ENCODE data around the gene SCGB1C1.

The SCGB1C1 gene

GRCh38 chr11:197741-198235 lies 4.9 kb downstream of the SCGB1C1 start:
- H3K9me3 ChIP-seq (ENCODE audit: insufficient read depth, low read length), result no peaks in the 10 kb centered on the region
- no peaks in the 10 kb centered on the region for H3K27me3 ChIP-seq (ENCODE audit: insufficient read depth, insufficient read length)
- H3K9ac ChIP-seq (ENCODE audit: insufficient read length, low read depth), result no peak overlapping the region
- no peaks in the 10 kb centered on the region for H3K4me1 ChIP-seq (ENCODE audit: insufficient read depth, insufficient read length)
- no peak for TF ChIP-seq ZNF274 (IDR thresholded peaks at IDR 0.05; ENCODE audit: low read depth, low read length)
- TF ChIP-seq SUZ12 (IDR thresholded peaks at IDR 0.05; ENCODE audit: extremely low read depth, insufficient read depth, insufficient read length), result no peak
- TF ChIP-seq YY1 (IDR thresholded peaks at IDR 0.05; ENCODE audit: insufficient read depth, insufficient read length), result no peak
- no peak for DNase-seq (ENCODE audit: low read depth, low spot score)
- H3K4me3 ChIP-seq (ENCODE audit: insufficient read length, low read depth), result no peak overlapping the region
- H3K36me3 ChIP-seq (ENCODE audit: insufficient read depth, insufficient read length, low read length), result peaks cover 24% of the 10 kb centered on the region

DNA sequence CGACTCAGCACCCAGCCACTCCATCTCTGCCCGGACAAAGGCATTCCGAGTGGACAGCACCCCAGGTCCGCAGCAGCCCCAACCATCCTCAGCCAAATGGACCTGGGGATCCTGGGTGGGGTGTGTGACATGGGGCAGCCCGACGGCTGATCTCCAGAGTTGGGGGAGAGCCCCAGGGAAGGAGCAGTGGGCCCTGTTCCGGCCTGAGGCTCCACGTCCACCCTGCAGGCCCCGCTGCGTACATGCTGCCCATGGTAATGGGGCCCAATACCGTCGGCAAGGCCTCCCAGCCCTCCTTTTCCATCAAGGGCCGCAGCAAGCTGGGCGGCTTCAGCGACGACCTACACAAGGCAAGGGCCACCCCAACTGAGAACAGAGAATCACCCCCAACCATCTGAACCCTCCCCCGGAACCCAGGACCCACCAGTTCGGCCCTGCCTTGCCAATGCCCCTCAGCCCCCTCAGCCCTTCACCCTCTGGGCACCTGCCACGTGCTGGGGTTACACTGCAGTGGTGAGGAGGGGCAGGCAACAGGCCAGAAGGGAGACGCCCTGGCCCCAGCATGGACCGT lies 5.4 kb downstream of the SCGB1C1 start:
- Histone ChIP-seq H3K9ac (ENCODE audit: insufficient read length, low read depth) (no peak overlapping the region), H3K4me1 (ENCODE audit: insufficient read depth, insufficient read length) (no peaks in the 10 kb centered on the region), H3K36me3 (ENCODE audit: insufficient read depth, insufficient read length, low read length) (peaks cover 29% of the 10 kb centered on the region), H3K9me3 (ENCODE audit: insufficient read depth, low read length) (no peaks in the 10 kb centered on the region), H3K4me3 (ENCODE audit: insufficient read length, low read depth) (no peak overlapping the region), H3K27me3 (ENCODE audit: insufficient read depth, insufficient read length) (no peaks in the 10 kb centered on the region)
- no peak for DNase-seq (ENCODE audit: low read depth, low spot score)
- no peak for TF ChIP-seq ZNF274 (IDR thresholded peaks at IDR 0.05; ENCODE audit: low read depth, low read length)
- TF ChIP-seq YY1 (IDR thresholded peaks at IDR 0.05; ENCODE audit: insufficient read depth, insufficient read length), result no peak
- no peak for TF ChIP-seq SUZ12 (IDR thresholded peaks at IDR 0.05; ENCODE audit: extremely low read depth, insufficient read depth, insufficient read length)

DNA sequence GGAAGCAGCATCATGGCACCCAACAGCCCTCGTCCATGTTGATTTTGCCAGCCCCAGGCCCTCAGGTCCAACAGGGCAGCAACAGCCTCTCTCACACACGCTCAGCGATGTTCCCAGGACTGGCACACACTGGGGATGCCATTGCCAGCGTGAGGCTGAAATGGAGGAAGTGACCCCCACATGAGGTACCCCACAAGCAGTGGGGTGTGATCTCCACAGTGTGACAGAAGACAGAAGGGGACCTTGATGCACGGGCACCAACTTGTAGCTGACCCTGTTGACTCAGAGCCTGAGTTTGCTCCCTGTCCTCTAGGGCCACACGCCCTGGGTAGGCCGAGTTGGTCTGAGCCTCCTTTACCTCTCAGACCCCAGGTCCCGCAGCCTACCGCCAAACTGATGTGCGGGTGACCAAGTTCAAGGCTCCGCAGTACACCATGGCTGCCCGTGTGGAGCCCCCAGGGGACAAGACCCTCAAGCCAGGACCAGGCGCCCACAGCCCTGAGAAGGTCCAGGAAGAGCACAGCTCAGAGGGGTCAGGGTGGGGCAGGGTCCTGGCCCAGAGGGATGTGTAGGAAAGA lies 6.2 kb downstream of the SCGB1C1 start:
- H3K4me1 ChIP-seq (ENCODE audit: insufficient read depth, insufficient read length), result peaks cover 6% of the 10 kb centered on the region
- H3K9ac ChIP-seq (ENCODE audit: insufficient read length, low read depth), result no peak overlapping the region
- no peaks in the 10 kb centered on the region for H3K9me3 ChIP-seq (ENCODE audit: insufficient read depth, low read length)
- DNase-seq (ENCODE audit: low read depth, low spot score), result no peak
- no peak overlapping the region for H3K4me3 ChIP-seq (ENCODE audit: insufficient read length, low read depth)
- H3K27me3 ChIP-seq (ENCODE audit: insufficient read depth, insufficient read length), result no peaks in the 10 kb centered on the region
- H3K36me3 ChIP-seq (ENCODE audit: insufficient read depth, insufficient read length, low read length), result peaks cover 37% of the 10 kb centered on the region
- TF ChIP-seq YY1 (IDR thresholded peaks at IDR 0.05; ENCODE audit: insufficient read depth, insufficient read length) (no peak), ZNF274 (IDR thresholded peaks at IDR 0.05; ENCODE audit: low read depth, low read length) (no peak), SUZ12 (IDR thresholded peaks at IDR 0.05; ENCODE audit: extremely low read depth, insufficient read depth, insufficient read length) (no peak)

DNA sequence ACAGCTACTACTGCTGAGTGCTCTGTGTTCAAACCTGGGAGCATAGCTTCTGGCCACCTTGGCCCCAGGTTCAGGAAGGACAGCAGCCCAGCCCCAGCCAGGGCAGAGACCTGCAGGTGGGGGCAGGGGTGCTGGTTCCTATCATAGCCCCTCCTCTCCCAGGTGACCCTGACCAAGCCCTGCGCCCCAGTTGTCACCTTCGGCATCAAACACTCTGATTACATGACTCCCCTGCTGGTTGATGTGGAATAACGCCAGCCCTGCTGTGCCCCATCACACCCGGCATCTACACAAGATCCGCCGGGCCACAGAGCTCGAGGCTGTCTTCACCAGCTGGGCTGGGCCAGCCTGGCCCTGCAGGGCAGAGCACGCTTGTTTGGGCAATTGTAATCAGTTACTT lies 6.9 kb downstream of the SCGB1C1 start:
- peaks cover 44% of the 10 kb centered on the region for H3K36me3 ChIP-seq (ENCODE audit: insufficient read depth, insufficient read length, low read length)
- TF ChIP-seq YY1 (IDR thresholded peaks at IDR 0.05; ENCODE audit: insufficient read depth, insufficient read length), result no peak
- no peak for TF ChIP-seq ZNF274 (IDR thresholded peaks at IDR 0.05; ENCODE audit: low read depth, low read length)
- TF ChIP-seq SUZ12 (IDR thresholded peaks at IDR 0.05; ENCODE audit: extremely low read depth, insufficient read depth, insufficient read length), result no peak
- no peak overlapping the region for H3K4me3 ChIP-seq (ENCODE audit: insufficient read length, low read depth)
- peaks cover 6% of the 10 kb centered on the region for H3K4me1 ChIP-seq (ENCODE audit: insufficient read depth, insufficient read length)
- no peaks in the 10 kb centered on the region for H3K9me3 ChIP-seq (ENCODE audit: insufficient read depth, low read length)
- H3K27me3 ChIP-seq (ENCODE audit: insufficient read depth, insufficient read length), result no peaks in the 10 kb centered on the region
- no peak overlapping the region for H3K9ac ChIP-seq (ENCODE audit: insufficient read length, low read depth)
- no peak for DNase-seq (ENCODE audit: low read depth, low spot score)

DNA sequence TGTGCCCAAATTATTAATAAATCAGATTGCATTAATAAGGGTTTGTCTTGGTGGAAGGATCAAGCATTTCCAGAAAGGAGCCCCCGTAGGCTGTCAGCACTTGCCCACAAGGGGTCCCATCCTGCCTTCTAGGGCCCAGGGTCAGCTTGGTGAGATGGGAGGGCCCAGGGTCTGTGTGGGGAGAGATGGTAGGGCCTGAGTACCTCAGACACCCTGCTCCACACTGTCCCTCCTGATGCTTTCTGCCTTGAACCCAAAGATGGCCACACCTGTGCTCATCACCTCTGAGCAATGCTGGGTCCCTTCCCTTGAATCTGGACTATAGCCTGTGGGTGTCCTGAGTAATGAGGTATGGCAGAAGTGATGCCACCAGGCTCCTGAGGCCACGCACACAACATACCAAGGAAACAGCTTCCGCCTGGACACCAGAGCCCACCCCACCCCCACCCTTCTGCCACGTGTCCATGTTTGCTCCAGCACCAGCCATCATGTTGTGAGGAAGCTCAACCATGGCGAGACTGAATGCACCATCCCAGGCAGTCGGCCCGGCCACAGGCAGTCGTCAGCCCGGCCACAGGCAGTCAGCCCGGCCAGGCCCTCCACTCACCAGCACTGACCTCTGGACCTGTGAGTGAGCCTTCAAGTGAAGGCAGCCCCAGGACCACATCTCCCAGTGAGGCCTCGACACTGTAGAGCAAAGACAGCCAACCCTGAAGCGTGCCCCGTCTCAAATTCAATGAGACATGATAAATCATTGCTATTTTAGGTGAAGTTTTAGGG lies 7.5 kb downstream of the SCGB1C1 start:
- Histone ChIP-seq H3K27me3 (ENCODE audit: insufficient read depth, insufficient read length) (no peaks in the 10 kb centered on the region), H3K4me1 (ENCODE audit: insufficient read depth, insufficient read length) (peaks cover 6% of the 10 kb centered on the region), H3K9ac (ENCODE audit: insufficient read length, low read depth) (no peak overlapping the region), H3K36me3 (ENCODE audit: insufficient read depth, insufficient read length, low read length) (peaks cover 50% of the 10 kb centered on the region), H3K9me3 (ENCODE audit: insufficient read depth, low read length) (no peaks in the 10 kb centered on the region), H3K4me3 (ENCODE audit: insufficient read length, low read depth) (no peak overlapping the region)
- DNase-seq (ENCODE audit: low read depth, low spot score), result no peak
- TF ChIP-seq YY1 (IDR thresholded peaks at IDR 0.05; ENCODE audit: insufficient read depth, insufficient read length), result no peak
- no peak for TF ChIP-seq ZNF274 (IDR thresholded peaks at IDR 0.05; ENCODE audit: low read depth, low read length)
- TF ChIP-seq SUZ12 (IDR thresholded peaks at IDR 0.05; ENCODE audit: extremely low read depth, insufficient read depth, insufficient read length), result no peak

- no peak overlapping the region for H3K4me3 ChIP-seq (ENCODE audit: insufficient read length, low read depth)
- H3K4me1 ChIP-seq (ENCODE audit: insufficient read depth, insufficient read length), result peaks cover 10% of the 10 kb centered on the region
- H3K27me3 ChIP-seq (ENCODE audit: insufficient read depth, insufficient read length), result no peaks in the 10 kb centered on the region
- H3K36me3 ChIP-seq (ENCODE audit: insufficient read depth, insufficient read length, low read length), result peaks cover 58% of the 10 kb centered on the region
- TF ChIP-seq SUZ12 (IDR thresholded peaks at IDR 0.05; ENCODE audit: extremely low read depth, insufficient read depth, insufficient read length), result no peak
- TF ChIP-seq ZNF274 (IDR thresholded peaks at IDR 0.05; ENCODE audit: low read depth, low read length), result no peak
- TF ChIP-seq YY1 (IDR thresholded peaks at IDR 0.05; ENCODE audit: insufficient read depth, insufficient read length), result no peak
- DNase-seq (ENCODE audit: low read depth, low spot score), result no peak
- H3K9ac ChIP-seq (ENCODE audit: insufficient read length, low read depth), result no peak overlapping the region
- no peaks in the 10 kb centered on the region for H3K9me3 ChIP-seq (ENCODE audit: insufficient read depth, low read length)
Observed at GRCh38 chr11:201966-202365, 9.1 kb downstream of the SCGB1C1 start.

DNA sequence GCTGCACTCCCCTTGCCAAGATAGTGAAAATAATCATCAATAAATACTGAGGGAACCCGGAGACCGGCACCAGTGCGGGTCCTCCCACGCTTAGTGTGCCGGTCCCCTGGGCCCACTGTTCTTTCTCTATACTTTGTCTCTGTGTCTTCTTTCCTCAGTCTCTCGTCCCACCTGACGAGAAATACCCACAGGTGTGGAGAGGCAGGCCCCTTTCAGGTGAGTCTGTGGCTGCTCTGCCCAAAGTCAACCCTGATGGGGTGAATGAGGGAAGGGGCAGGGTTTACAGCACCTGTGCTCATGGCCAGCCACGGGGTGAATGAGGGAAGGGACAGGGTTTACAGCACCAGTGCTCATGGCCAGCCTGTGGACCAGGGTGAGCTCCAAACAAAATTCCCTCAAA lies 9.6 kb downstream of the SCGB1C1 start:
- H3K9me3 ChIP-seq (ENCODE audit: insufficient read depth, low read length), result no peaks in the 10 kb centered on the region
- no peak overlapping the region for H3K4me3 ChIP-seq (ENCODE audit: insufficient read length, low read depth)
- no peak for DNase-seq (ENCODE audit: low read depth, low spot score)
- H3K36me3 ChIP-seq (ENCODE audit: insufficient read depth, insufficient read length, low read length), result peaks cover 58% of the 10 kb centered on the region
- no peak overlapping the region for H3K9ac ChIP-seq (ENCODE audit: insufficient read length, low read depth)
- TF ChIP-seq ZNF274 (IDR thresholded peaks at IDR 0.05; ENCODE audit: low read depth, low read length), result no peak
- no peaks in the 10 kb centered on the region for H3K27me3 ChIP-seq (ENCODE audit: insufficient read depth, insufficient read length)
- peaks cover 10% of the 10 kb centered on the region for H3K4me1 ChIP-seq (ENCODE audit: insufficient read depth, insufficient read length)

All from NT2/D1 (cell line).